GM19372 (cell line): Measurements from ENCODE around the gene INKA2.

Experiments used
- ATAC-seq: cut with Tn5 transposase; IDR thresholded peaks from one replicate; pipeline ENCODE4 v1.9.1; 2021; ENCODE audit warnings: mild to moderate bottlenecking, low read depth, moderate library complexity; ENCODE audit not compliant: unreplicated experiment

INKA2 gene

DNA sequence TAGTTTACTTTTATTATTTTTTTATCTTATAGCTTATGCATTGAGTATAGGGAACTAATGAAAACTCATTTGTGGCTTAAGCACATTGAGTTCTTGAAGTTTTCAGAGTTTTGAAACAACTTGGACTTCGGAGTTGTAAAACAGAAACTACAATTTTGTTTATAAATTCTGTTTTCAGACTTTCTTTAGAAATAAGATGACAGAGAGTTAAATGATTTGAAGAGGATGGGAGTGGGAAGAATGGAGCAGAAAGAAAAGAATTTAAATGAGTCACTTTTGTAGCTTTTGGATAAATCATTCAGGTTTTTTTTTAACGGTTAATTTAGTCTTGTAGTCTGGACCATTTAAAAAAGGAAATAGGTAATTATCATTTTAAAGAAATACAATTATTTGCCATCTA lies 32.3 kb downstream of the INKA2 start:
- ATAC-seq = no peak

GRCh38 chr1:111705841-111706240 lies 33.4 kb downstream of the INKA2 start:
- no peak for ATAC-seq

- no peak for ATAC-seq
Measured at GRCh38 chr1:111704776-111705175, 34.4 kb downstream of the INKA2 start.

- no peak for ATAC-seq
Measured at GRCh38 chr1:111704240-111704639, 35.0 kb downstream of the INKA2 start.

GRCh38 chr1:111702504-111703050 lies 36.6 kb downstream of the INKA2 start:
- no peak for ATAC-seq

- no peak for ATAC-seq
Measured at GRCh38 chr1:111699268-111699667, 39.9 kb downstream of the INKA2 start.

DNA sequence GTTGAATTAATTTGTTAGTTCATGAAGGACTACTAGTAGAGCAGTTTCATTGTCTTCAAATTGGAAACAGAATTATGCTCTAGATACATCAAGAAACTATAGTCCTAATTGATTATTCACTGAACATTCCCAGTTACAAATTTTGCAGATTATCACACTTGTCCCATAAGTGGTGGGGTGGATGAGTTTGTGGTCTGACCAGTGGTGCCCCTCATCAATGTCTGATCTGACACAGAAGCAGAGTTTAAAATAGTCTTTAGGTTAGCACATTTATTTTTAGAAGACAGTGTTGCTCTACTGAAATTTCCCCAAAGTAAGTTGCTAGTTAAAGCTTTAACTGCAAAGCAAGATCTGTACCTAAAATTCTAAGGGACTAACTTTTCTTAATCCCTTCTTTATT lies 42.9 kb downstream of the INKA2 start:
- no peak for ATAC-seq

DNA sequence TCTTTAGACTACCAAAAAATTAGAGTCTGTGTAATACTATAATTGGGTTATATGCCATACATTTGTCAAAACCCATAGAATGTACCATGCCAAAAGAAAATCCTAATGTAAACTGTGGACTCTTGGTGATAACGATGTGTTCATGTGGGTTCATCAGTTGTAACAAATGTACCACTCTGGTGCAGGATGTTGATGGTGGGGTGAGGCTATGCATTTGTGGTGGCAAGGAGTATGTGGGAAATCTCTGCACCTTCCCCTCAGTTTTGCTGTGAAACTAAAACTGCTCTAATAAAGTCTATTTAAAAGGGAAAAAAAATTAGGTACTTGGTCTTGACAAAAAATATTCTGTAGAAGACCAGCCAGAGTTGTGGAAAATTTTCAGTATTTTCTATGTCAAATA lies 43.4 kb downstream of the INKA2 start:
- no peak for ATAC-seq

GRCh38 chr1:111691886-111692285 lies 47.3 kb downstream of the INKA2 start:
- ATAC-seq = no peak

GRCh38 chr1:111690306-111690617 lies 48.9 kb downstream of the INKA2 start:
- no peak for ATAC-seq
